HCT116 (cell line): ENCODE data around the gene FARP1. TPM values are rescaled to one million over a fixed set of nuclear protein-coding genes. Genes with fewer than 3 reads are reported as not detected.

ENCODE experiments used
- ATAC-seq: fragments of 200-7000 bp; cut with Tn5 transposase; 2 replicates; pipeline ENCODE4 v1.9.1; 2020; ENCODE audit warnings: mild to moderate bottlenecking, moderate library complexity
- BruUV-seq: library from RNA; stranded (reverse); fragments of 400-500 nt; replicated peaks from 2 replicates; lab custom pipeline; 2021; lab: Mats Ljungman, UMichigan
- CTCF ChIA-PET: fragments of 300-600 bp; sonication (Branson Sonifier 250); formaldehyde crosslinking; loops from one replicate; lab custom pipeline; 2021; ENCODE audit warnings: antibody characterized with exemption; lab: Charles Lee
- POLR2A ChIA-PET: fragments of 300-600, 350-600 bp; sonication (Branson Sonifier 250); formaldehyde crosslinking; loops from one replicate; lab custom pipeline; 2021; ENCODE audit warnings: antibody characterized with exemption; lab: Charles Lee
- RAD21 ChIA-PET, 2 experiments: fragments of 300-600 bp; sonication (Branson Sonifier 250); formaldehyde crosslinking; loops; one replicate each; lab custom pipeline; 2023; ENCODE audit warnings: low total read pairs in 2 of 2; ENCODE audit not compliant: uncharacterized antibody in 2 of 2, unreplicated experiment in 2 of 2, low non-redundant PET in 1 of 2; lab: Charles Lee
- DNase-seq: peaks from one replicate; pipeline ENCODE4 v3.0.0-alpha.2; 2010; ENCODE audit warnings: low read depth, low spot score
- H2AFZ ChIP-seq: fragments of 200-600 bp; shearing (Covaris generic), sonication (generic); 2 replicates; pipeline ENCODE4 v1.6.1; 2017; ENCODE audit warnings: low read depth, mixed run types, mixed read lengths, antibody characterized with exemption, low read length; ENCODE audit not compliant: poor library complexity, severe bottlenecking
- H3K27ac ChIP-seq: 2 replicates; pipeline ENCODE4 v1.5.1; 2012; ENCODE audit warnings: low read depth, low read length
- H3K27me3 ChIP-seq: fragments of 200-600 bp; sonication (generic); 2 replicates; pipeline ENCODE4 v1.6.1; 2016; ENCODE audit warnings: mixed run types, low read length, mixed read lengths; ENCODE audit not compliant: insufficient read depth
- H3K36me3 ChIP-seq, 2 experiments: fragments of 200-500 bp in 1 of 2; fragments of 200-600 bp in 1 of 2; sonication (Bioruptor generic) in 1 of 2; sonication (generic) in 1 of 2; 2 replicates each; pipeline versions ENCODE4 v1.5.1 to v1.6.1; 2014 to 2016; ENCODE audit warnings: low read length in 2 of 2, inconsistent platforms in 1 of 2, mixed read lengths in 1 of 2, mixed run types in 1 of 2; ENCODE audit not compliant: insufficient read depth in 2 of 2, control insufficient read depth in 1 of 2
- H3K4me1 ChIP-seq, 2 experiments: fragments of 200-600 bp in 1 of 2; sonication (generic) in 1 of 2; 2 replicates each; pipeline versions ENCODE4 v1.5.1 to v1.6.1; 2012 to 2017; ENCODE audit warnings: low read length in 2 of 2, inconsistent platforms in 1 of 2, mild to moderate bottlenecking in 1 of 2, mixed read lengths in 1 of 2, mixed run types in 1 of 2, moderate library complexity in 1 of 2; ENCODE audit not compliant: insufficient read depth in 2 of 2, control insufficient read depth in 1 of 2
- H3K4me2 ChIP-seq: fragments of 200-600 bp; sonication (generic); 2 replicates; pipeline ENCODE4 v1.6.1; 2017; ENCODE audit warnings: mixed run types, low read length, mixed read lengths
- H3K4me3 ChIP-seq, 2 experiments: fragments of 200-600 bp in 1 of 2; sonication (generic) in 1 of 2; replicated peaks in 1 of 2; 2 replicates each; pipeline ENCODE4 v1.5.1; 2011 to 2016; ENCODE audit warnings: low read length in 2 of 2, control low read depth in 1 of 2, low read depth in 1 of 2, mild to moderate bottlenecking in 1 of 2, mixed read lengths in 1 of 2, mixed run types in 1 of 2
- H3K79me2 ChIP-seq: fragments of 200-600 bp; sonication (generic); 2 replicates; pipeline ENCODE4 v1.6.1; 2017; ENCODE audit warnings: mild to moderate bottlenecking, mixed run types, low read length, moderate library complexity, mixed read lengths; ENCODE audit not compliant: insufficient read depth
- H3K9ac ChIP-seq: fragments of 200-600 bp; sonication (generic); 2 replicates; pipeline ENCODE4 v1.6.1; 2016; ENCODE audit warnings: low read length, mixed read lengths
- H3K9me2 ChIP-seq: fragments of 200-600 bp; sonication (generic), shearing (Covaris generic); 2 replicates; pipeline ENCODE4 v1.6.1; 2017; ENCODE audit warnings: mixed run types, mild to moderate bottlenecking, moderate library complexity; ENCODE audit not compliant: insufficient read depth
- H3K9me3 ChIP-seq, 2 experiments: fragments of 200-500 bp in 1 of 2; fragments of 200-600 bp in 1 of 2; sonication (Bioruptor generic) in 1 of 2; sonication (generic) in 1 of 2; 2 replicates each; pipeline ENCODE4 v1.6.1; 2014 to 2017; ENCODE audit warnings: low read length in 2 of 2, mixed read lengths in 2 of 2, inconsistent platforms in 1 of 2, low read depth in 1 of 2, mild to moderate bottlenecking in 1 of 2, mixed run types in 1 of 2, moderate library complexity in 1 of 2; ENCODE audit not compliant: control insufficient read depth in 1 of 2, insufficient read depth in 1 of 2
- H4K20me1 ChIP-seq: fragments of 200-600 bp; sonication (generic), shearing (Covaris generic); 2 replicates; pipeline ENCODE4 v1.6.1; 2017; ENCODE audit warnings: mixed run types, mild to moderate bottlenecking, moderate library complexity; ENCODE audit not compliant: insufficient read depth
- ATF3 ChIP-seq: IDR thresholded peaks from 2 replicates; pipeline ENCODE4 v1.6.1; 2012
- CBX3 ChIP-seq: IDR thresholded peaks from 2 replicates; pipeline ENCODE4 v1.6.1; 2012; ENCODE audit warnings: low read depth
- CEBPB ChIP-seq: IDR thresholded peaks from 2 replicates; pipeline ENCODE4 v1.6.1; 2012; ENCODE audit warnings: low read depth
- ELF1 ChIP-seq: IDR thresholded peaks from 2 replicates; pipeline ENCODE4 v1.6.1; 2012; ENCODE audit warnings: low read depth, borderline replicate concordance
- EZH2phosphoT487 ChIP-seq: fragments of 200-600 bp; IDR thresholded peaks from 2 replicates; pipeline ENCODE4 v1.6.1; 2018; ENCODE audit warnings: antibody characterized with exemption, borderline replicate concordance
- FOSL1 ChIP-seq: IDR thresholded peaks from 2 replicates; pipeline ENCODE4 v1.6.1; 2012; ENCODE audit warnings: low read depth
- JUND ChIP-seq: IDR thresholded peaks from 2 replicates; pipeline ENCODE4 v1.6.1; 2012
- MAX ChIP-seq: IDR thresholded peaks from 2 replicates; pipeline ENCODE4 v1.6.1; 2012
- POLR2A ChIP-seq: IDR thresholded peaks from 2 replicates; pipeline ENCODE4 v1.7.0; 2011; ENCODE audit warnings: borderline replicate concordance; ENCODE audit not compliant: insufficient read depth, insufficient read length; ENCODE audit errors: extremely low read depth
- RAD21 ChIP-seq: IDR thresholded peaks from 2 replicates; pipeline ENCODE4 v1.6.1; 2012; ENCODE audit warnings: low read depth, mild to moderate bottlenecking
- REST ChIP-seq: IDR thresholded peaks from 2 replicates; pipeline ENCODE4 v1.6.1; 2012; ENCODE audit warnings: low read depth
- SP1 ChIP-seq: IDR thresholded peaks from 2 replicates; pipeline ENCODE4 v1.6.1; 2012; ENCODE audit warnings: low read depth
- SRF ChIP-seq: IDR thresholded peaks from 2 replicates; pipeline ENCODE4 v1.6.1; 2012; ENCODE audit warnings: low read depth
- TCF7L2 ChIP-seq: IDR thresholded peaks from 2 replicates; pipeline ENCODE4 v1.7.0; 2011; ENCODE audit warnings: borderline replicate concordance, inconsistent platforms; ENCODE audit not compliant: insufficient read depth, insufficient read length; ENCODE audit errors: extremely low read depth
- YY1 ChIP-seq: IDR thresholded peaks from 2 replicates; pipeline ENCODE4 v1.6.1; 2011; ENCODE audit warnings: low read length, low read depth, moderate library complexity, mild to moderate bottlenecking; ENCODE audit not compliant: insufficient replicate concordance; ENCODE audit errors: extremely low read depth
- ZBTB33 ChIP-seq: IDR thresholded peaks from 2 replicates; pipeline ENCODE4 v1.6.1; 2011; ENCODE audit warnings: mild to moderate bottlenecking, low read length, moderate library complexity; ENCODE audit not compliant: insufficient replicate concordance; ENCODE audit errors: extremely low read depth
- ZFX ChIP-seq: fragments of 450-650 bp; IDR thresholded peaks from 2 replicates; pipeline ENCODE4 v1.6.1; 2017
- intact Hi-C: fragments of 100-400 bp; cut with micrococcal nuclease; formaldehyde crosslinking; loops from 2 replicates; pipeline ENCODE4 v1.10.0; 2022
- total RNA-seq: library from RNA; stranded (reverse); gene quantifications from one replicate; pipeline ENCODE4 v1.2.1, GENCODE V29; 2021; ENCODE audit not compliant: unreplicated experiment

The FARP1 gene
- total RNA-seq, 1 experiment from 2014 or later, result 30.5 TPM

GRCh38 chr13:98099627-98100026 lies 43.3 kb upstream of the FARP1 start:
- Histone ChIP-seq H3K4me3 (no peak overlapping the region), H3K9me2 (no peaks in the 10 kb centered on the region), H3K36me3 (no peaks in the 10 kb centered on the region), H3K9ac (no peak overlapping the region), H3K4me2 (no peak overlapping the region), H3K27ac (no peak overlapping the region), H3K27me3 (no peaks in the 10 kb centered on the region), H2AFZ (no peak overlapping the region), H3K79me2 (no peaks in the 10 kb centered on the region), H4K20me1 (no peaks in the 10 kb centered on the region), H3K9me3 (no peaks in the 10 kb centered on the region; a peak in 1 of 4 replicates), H3K4me1 (no peaks in the 10 kb centered on the region)
- ChIA-PET RAD21 (no interaction called here), CTCF (no interaction called here), POLR2A (no interaction called here)
- no peak for TF ChIP-seq YY1
- TF ChIP-seq EZH2phosphoT487, result no peak
- no peak for DNase-seq
- intact Hi-C loops, result no loop called here
- no peak for ATAC-seq
- no TSS peak for BruUV-seq

GRCh38 chr13:98100481-98100880 lies 42.4 kb upstream of the FARP1 start:
- CTCF ChIA-PET, result no interaction called here
- Histone ChIP-seq H2AFZ (no peak overlapping the region), H3K79me2 (no peaks in the 10 kb centered on the region), H4K20me1 (no peaks in the 10 kb centered on the region), H3K9ac (no peak overlapping the region), H3K27ac (no peak overlapping the region), H3K4me2 (no peak overlapping the region), H3K36me3 (no peaks in the 10 kb centered on the region), H3K4me3 (no peak overlapping the region), H3K9me3 (no peaks in the 10 kb centered on the region; a peak in 1 of 4 replicates), H3K27me3 (no peaks in the 10 kb centered on the region), H3K9me2 (no peaks in the 10 kb centered on the region), H3K4me1 (no peaks in the 10 kb centered on the region)
- no TSS peak for BruUV-seq
- intact Hi-C loops, result no loop called here
- DNase-seq, result no peak
- RAD21 ChIA-PET, result no interaction called here
- no peak for ATAC-seq
- POLR2A ChIA-PET, result no interaction called here
- TF ChIP-seq CEBPB (no peak), ATF3 (no peak), MAX (no peak), SP1 (no peak), FOSL1 (no peak), YY1 (no peak), TCF7L2 (no peak), REST (no peak), RAD21 (no peak), SRF (no peak), ZBTB33 (no peak), JUND (no peak), CBX3 (no peak), POLR2A (no peak), ELF1 (no peak), ZFX (no peak)
